DMS114 treated with DMSO at 0.1 percent for 48 hours (cell line): ENCODE data around the gene RIC1.
"Not testable (repeated sequence)": the region's sequence is repeated elsewhere in the genome, so short reads cannot be mapped to it uniquely, and the experiment has no call there.

ENCODE experiments used
- DNase-seq: peaks from one replicate; lab custom pipeline; 2025; ENCODE audit not compliant: unreplicated experiment; lab: John Stamatoyannopoulos, UW

RIC1 gene

GRCh38 chr9:5720151-5720550 lies 91.2 kb downstream of the RIC1 start:
- no peak for DNase-seq

GRCh38 chr9:5721279-5722087 lies 92.6 kb downstream of the RIC1 start:
- no peak for DNase-seq

- not testable (repeated sequence) for DNase-seq
Measured at GRCh38 chr9:5722679-5723078, 93.8 kb downstream of the RIC1 start.

GRCh38 chr9:5735072-5735471 lies 106.2 kb downstream of the RIC1 start:
- DNase-seq, result no peak

GRCh38 chr9:5736563-5737346 lies 107.8 kb downstream of the RIC1 start:
- no peak for DNase-seq

GRCh38 chr9:5743109-5743508 lies 114.2 kb downstream of the RIC1 start:
- no peak for DNase-seq

- no peak for DNase-seq
Measured at GRCh38 chr9:5748438-5748837, 119.5 kb downstream of the RIC1 start.

- DNase-seq, result no peak
Measured at GRCh38 chr9:5749306-5749705, 120.4 kb downstream of the RIC1 start.

GRCh38 chr9:5750569-5750968 lies 121.7 kb downstream of the RIC1 start:
- no peak for DNase-seq

- DNase-seq, result no peak
Measured at GRCh38 chr9:5756633-5757032, 127.7 kb downstream of the RIC1 start.

- DNase-seq, result no peak
Measured at GRCh38 chr9:5760338-5760737, 131.4 kb downstream of the RIC1 start.

- no peak for DNase-seq
Measured at GRCh38 chr9:5762421-5762820, 133.5 kb downstream of the RIC1 start.

GRCh38 chr9:5764130-5764868 lies 135.4 kb downstream of the RIC1 start:
- DNase-seq, result no peak

- DNase-seq, result no peak
Measured at GRCh38 chr9:5767968-5768932, 139.3 kb downstream of the RIC1 start.

- no peak for DNase-seq
Measured at GRCh38 chr9:5773324-5773999, 144.6 kb downstream of the RIC1 start.

- DNase-seq, result no peak
Measured at GRCh38 chr9:5778805-5779204, 149.9 kb downstream of the RIC1 start.

GRCh38 chr9:5779705-5780218 lies 150.9 kb downstream of the RIC1 start:
- not testable (repeated sequence) for DNase-seq

GRCh38 chr9:5783420-5783819 lies 154.5 kb downstream of the RIC1 start:
- DNase-seq, result not testable (repeated sequence)

GRCh38 chr9:5783982-5784381 lies 155.1 kb downstream of the RIC1 start:
- no peak for DNase-seq
